ENCODE results near the gene TUBA4B. TPM values are rescaled to one million over a fixed set of nuclear protein-coding genes. Genes with fewer than 3 reads are reported as not detected.

TUBA4B gene
- total RNA-seq, 1 donor from 2014 or later, result not detected

DNA sequence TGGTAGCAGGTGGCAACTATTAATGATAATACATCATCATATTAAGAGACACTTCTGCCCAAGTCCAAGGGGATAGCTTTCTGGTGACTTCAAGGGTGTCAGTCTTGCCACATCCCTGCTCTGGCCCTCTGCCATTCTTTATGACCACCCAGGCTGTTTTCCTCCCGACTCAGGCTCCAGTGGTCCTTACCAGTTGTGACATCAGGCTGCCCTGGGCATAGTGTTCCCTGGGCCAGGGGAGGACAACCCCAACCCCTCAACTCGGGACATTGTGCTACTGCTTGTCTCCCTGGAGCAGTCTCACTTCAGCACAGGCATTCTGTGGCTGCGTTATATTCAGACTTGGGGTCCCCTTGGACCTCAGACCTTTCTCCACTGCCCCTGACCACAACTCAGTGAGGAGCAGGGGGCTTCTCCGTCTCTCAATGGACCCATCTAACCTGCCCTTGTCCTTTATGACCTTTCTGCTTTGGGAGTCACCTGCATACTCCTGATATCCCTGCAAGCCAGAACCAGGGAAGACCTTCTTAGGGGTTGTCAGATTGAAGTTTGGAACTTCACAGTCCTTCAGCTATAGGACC, 39.0 kb downstream of the TUBA4B start:
- Histone ChIP-seq H3K27ac (replicated peaks) (no peak overlapping the region), H3K4me1 (peaks cover 21% of the 10 kb centered on the region), H3K4me3 (no peak overlapping the region), H3K36me3 (no peaks in the 10 kb centered on the region), H3K27me3 (ENCODE audit: low read depth) (no peaks in the 10 kb centered on the region), H3K9me3 (replicated peaks) (no peaks in the 10 kb centered on the region)
- TF ChIP-seq, protein P1, sequence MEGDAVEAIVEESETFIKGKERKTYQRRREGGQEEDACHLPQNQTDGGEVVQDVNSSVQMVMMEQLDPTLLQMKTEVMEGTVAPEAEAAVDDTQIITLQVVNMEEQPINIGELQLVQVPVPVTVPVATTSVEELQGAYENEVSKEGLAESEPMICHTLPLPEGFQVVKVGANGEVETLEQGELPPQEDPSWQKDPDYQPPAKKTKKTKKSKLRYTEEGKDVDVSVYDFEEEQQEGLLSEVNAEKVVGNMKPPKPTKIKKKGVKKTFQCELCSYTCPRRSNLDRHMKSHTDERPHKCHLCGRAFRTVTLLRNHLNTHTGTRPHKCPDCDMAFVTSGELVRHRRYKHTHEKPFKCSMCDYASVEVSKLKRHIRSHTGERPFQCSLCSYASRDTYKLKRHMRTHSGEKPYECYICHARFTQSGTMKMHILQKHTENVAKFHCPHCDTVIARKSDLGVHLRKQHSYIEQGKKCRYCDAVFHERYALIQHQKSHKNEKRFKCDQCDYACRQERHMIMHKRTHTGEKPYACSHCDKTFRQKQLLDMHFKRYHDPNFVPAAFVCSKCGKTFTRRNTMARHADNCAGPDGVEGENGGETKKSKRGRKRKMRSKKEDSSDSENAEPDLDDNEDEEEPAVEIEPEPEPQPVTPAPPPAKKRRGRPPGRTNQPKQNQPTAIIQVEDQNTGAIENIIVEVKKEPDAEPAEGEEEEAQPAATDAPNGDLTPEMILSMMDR (IDR thresholded peaks at IDR 0.05; ENCODE audit: borderline replicate concordance), result no peak
- intact Hi-C loops (cut with micrococcal nuclease), result no loop called here
- DNase-seq, result no peak

DNA sequence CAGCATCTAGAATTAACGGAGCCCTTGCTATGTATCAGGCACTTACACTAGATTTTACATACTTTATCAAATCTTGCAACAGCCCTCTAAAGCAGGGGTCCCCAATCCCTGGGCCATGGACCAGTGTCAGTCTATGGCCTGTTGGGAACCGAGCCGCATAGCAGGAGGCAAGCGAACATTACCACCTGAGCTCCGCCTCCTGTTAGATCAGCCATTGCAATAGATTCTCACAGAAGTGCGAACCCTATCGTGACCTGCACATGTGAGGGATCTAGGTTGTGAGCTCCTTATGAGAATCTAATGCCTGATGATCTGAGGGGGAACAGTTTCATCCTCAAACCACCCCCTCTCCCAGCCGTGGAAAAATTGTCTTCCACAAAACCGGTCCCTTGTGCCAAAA, 39.6 kb downstream of the TUBA4B start:
- no peaks in the 10 kb centered on the region for H3K9me3 ChIP-seq (replicated peaks)
- TF ChIP-seq, protein P1 (IDR thresholded peaks at IDR 0.05; ENCODE audit: borderline replicate concordance), result no peak
- no peak overlapping the region for H3K27ac ChIP-seq (replicated peaks)
- intact Hi-C loops (cut with micrococcal nuclease), result no loop called here
- no peak for DNase-seq
- no peaks in the 10 kb centered on the region for H3K27me3 ChIP-seq (ENCODE audit: low read depth)
- H3K36me3 ChIP-seq, result no peaks in the 10 kb centered on the region
- peaks cover 21% of the 10 kb centered on the region for H3K4me1 ChIP-seq
- H3K4me3 ChIP-seq, result no peak overlapping the region

- H3K4me1 ChIP-seq, result peaks cover 25% of the 10 kb centered on the region
- H3K27me3 ChIP-seq (ENCODE audit: low read depth), result peaks cover 4% of the 10 kb centered on the region
- DNase-seq, result no peak
- TF ChIP-seq, protein P1 (IDR thresholded peaks at IDR 0.05; ENCODE audit: borderline replicate concordance), result no peak
- intact Hi-C loops (cut with micrococcal nuclease), result no loop called here
- peak overlapping the region; percentile 89 for H3K27ac ChIP-seq (replicated peaks)
- H3K9me3 ChIP-seq (replicated peaks), result no peaks in the 10 kb centered on the region
- no peaks in the 10 kb centered on the region for H3K36me3 ChIP-seq
- H3K4me3 ChIP-seq, result peak overlapping the region; percentile 77
These were observed 40.7 kb downstream of the TUBA4B start for GRCh38 chr2:219293736-219294231.

DNA sequence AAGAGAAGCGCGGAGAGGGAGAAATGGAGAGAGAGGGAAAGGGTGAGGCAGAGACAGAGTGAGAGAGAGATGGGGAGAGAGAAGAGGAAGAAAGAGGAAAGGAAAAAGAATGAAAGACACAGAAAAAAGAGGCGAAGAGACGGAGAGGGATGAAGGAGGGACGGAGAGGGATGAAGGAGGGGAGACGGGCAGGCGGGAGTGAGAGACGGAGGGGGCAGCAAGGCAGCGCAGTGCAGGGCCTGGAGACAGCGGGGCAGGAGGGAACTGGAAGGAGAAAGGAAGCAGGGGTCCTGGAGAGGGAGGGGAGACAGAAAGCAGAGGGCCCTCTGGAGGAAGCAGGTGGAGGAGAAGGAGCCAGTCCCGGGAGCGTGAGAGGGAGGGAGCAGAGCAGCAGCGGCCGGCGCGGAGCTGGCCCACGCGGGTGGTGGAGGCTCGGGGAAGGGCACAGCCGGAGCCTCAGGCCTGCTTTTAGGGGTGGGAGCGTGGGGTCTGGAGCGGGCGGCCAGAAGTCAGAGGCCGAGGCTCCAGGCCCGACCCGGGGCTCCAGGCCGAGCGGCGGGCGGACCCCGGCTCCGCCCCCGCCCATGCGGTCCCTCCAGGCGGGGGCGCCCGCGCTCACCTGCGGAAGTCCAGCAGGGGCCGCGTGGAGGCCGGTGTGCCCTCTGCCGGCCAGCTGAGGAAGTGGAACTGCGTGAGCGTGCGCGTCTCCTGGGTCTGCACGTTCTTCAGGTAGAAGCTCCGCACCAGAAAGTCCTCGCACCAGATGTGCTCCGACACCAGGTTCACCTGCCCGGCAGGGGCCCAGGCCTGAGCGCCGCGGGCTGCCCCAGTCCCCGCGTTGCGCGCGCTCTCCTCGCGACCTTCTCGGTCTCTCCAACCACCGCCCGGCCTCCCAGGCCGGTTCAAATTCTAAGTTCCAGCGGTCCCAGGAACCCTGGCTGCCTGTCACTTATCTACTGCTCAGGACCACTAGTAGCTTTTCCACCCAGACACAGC, 41.6 kb downstream of the TUBA4B start:
- peak overlapping the region; percentile 77 for H3K4me3 ChIP-seq
- H3K27me3 ChIP-seq (ENCODE audit: low read depth), result peaks cover 12% of the 10 kb centered on the region
- peak; percentile 86 for DNase-seq
- H3K4me1 ChIP-seq, result peaks cover 22% of the 10 kb centered on the region
- intact Hi-C loops (cut with micrococcal nuclease), result loop anchor here (5.0 kb wide), 1 partner anchor 122 kb away; the partner anchor contains the start of gene SLC23A3
- peak overlapping the region; percentile 89 for H3K27ac ChIP-seq (replicated peaks)
- TF ChIP-seq, protein P1 (IDR thresholded peaks at IDR 0.05; ENCODE audit: borderline replicate concordance), result peak; percentile 99
- no peaks in the 10 kb centered on the region for H3K9me3 ChIP-seq (replicated peaks)
- no peaks in the 10 kb centered on the region for H3K36me3 ChIP-seq

GRCh38 chr2:219296142-219296541, 43.1 kb downstream of the TUBA4B start:
- Histone ChIP-seq H3K27me3 (ENCODE audit: low read depth) (peaks cover 26% of the 10 kb centered on the region), H3K4me1 (peaks cover 22% of the 10 kb centered on the region), H3K27ac (replicated peaks) (no peak overlapping the region), H3K9me3 (replicated peaks) (no peaks in the 10 kb centered on the region), H3K36me3 (no peaks in the 10 kb centered on the region), H3K4me3 (no peak overlapping the region)
- intact Hi-C loops (cut with micrococcal nuclease), result loop anchor here (5.0 kb wide), 1 partner anchor 124 kb away; the partner anchor contains the start of gene SLC23A3
- TF ChIP-seq, protein P1 (IDR thresholded peaks at IDR 0.05; ENCODE audit: borderline replicate concordance), result no peak
- no peak for DNase-seq
